AG04449 (cell line): Measurements from ENCODE around the gene IFITM10.

ENCODE experiments used
- CTCF ChIA-PET: fragments of 350-600 bp; formaldehyde crosslinking; extraction: SDS; loops from one replicate; lab custom pipeline; 2021; ENCODE audit warnings: antibody characterized with exemption; lab: Yijun Ruan, JAX
- POLR2A ChIA-PET: fragments of 400-600, 350-600 bp; formaldehyde crosslinking; extraction: SDS; loops from one replicate; lab custom pipeline; 2020; ENCODE audit warnings: antibody characterized with exemption, inconsistent platforms; lab: Yijun Ruan, JAX
- DNase-seq: peaks from one replicate; pipeline ENCODE4 v3.0.0-alpha.2; 2010; ENCODE audit warnings: low read depth, low spot score
- H3K4me3 ChIP-seq: 2 replicates; pipeline ENCODE4 v1.5.1; 2011; ENCODE audit warnings: low read depth, mild to moderate bottlenecking, control low read depth, low read length
- CTCF ChIP-seq: IDR thresholded peaks from one replicate; pipeline ENCODE4 v1.5.1; 2011; ENCODE audit warnings: mild to moderate bottlenecking, moderate library complexity, low read length, control low read depth, inconsistent platforms; ENCODE audit not compliant: insufficient read depth; ENCODE audit errors: missing control alignments

Gene IFITM10

GRCh38 chr11:1742371-1742770 is 8.0 kb downstream of the IFITM10 start:
- POLR2A ChIA-PET, result no interaction called here
- no peak overlapping the region for H3K4me3 ChIP-seq
- CTCF ChIA-PET, result no interaction called here
- no peak for TF ChIP-seq CTCF
- DNase-seq, result no peak

GRCh38 chr11:1741741-1742140 is 8.7 kb downstream of the IFITM10 start:
- TF ChIP-seq CTCF, result no peak
- ChIA-PET CTCF (no interaction called here), POLR2A (no interaction called here)
- no peak for DNase-seq
- H3K4me3 ChIP-seq, result no peak overlapping the region

- no peak for TF ChIP-seq CTCF
- ChIA-PET CTCF (interaction anchor here (1.3 kb wide), 1 partner anchor 92 kb away, joined by 4 read pairs; no protein-coding TSS in a partner anchor), POLR2A (no interaction called here)
- no peak for DNase-seq
- H3K4me3 ChIP-seq, result no peak overlapping the region
Measured at GRCh38 chr11:1740786-1741530, 9.4 kb downstream of the IFITM10 start.

GRCh38 chr11:1739576-1739975 is 10.8 kb downstream of the IFITM10 start:
- POLR2A ChIA-PET, result interaction anchor here (0.6 kb wide), 1 partner anchor 10 kb away, joined by 3 read pairs; no protein-coding TSS in a partner anchor
- DNase-seq, result no peak
- TF ChIP-seq CTCF, result no peak
- H3K4me3 ChIP-seq, result no peak overlapping the region
- CTCF ChIA-PET, result interaction anchor here (1.3 kb wide), 1 partner anchor 94 kb away, joined by 4 read pairs; no protein-coding TSS in a partner anchor

GRCh38 chr11:1738380-1738779 is 12.0 kb downstream of the IFITM10 start:
- ChIA-PET POLR2A (interaction anchor here (0.6 kb wide), 1 partner anchor 175 kb away, joined by 3 read pairs; no protein-coding TSS in a partner anchor), CTCF (no interaction called here)
- H3K4me3 ChIP-seq, result no peak overlapping the region
- DNase-seq, result no peak
- no peak for TF ChIP-seq CTCF

GRCh38 chr11:1737080-1737757 is 13.2 kb downstream of the IFITM10 start:
- no peak for DNase-seq
- CTCF ChIA-PET, result interaction anchor here (0.8 kb wide), 2 partner anchors 44 to 98 kb away, joined by 3 read pairs; partner anchors contain the start of gene SYT8
- POLR2A ChIA-PET, result interaction anchor here (0.6 to 1.2 kb wide), 2 partner anchors 27 to 86 kb away, joined by 3 read pairs; partner anchors contain the start of gene CTSD
- no peak overlapping the region for H3K4me3 ChIP-seq
- TF ChIP-seq CTCF, result no peak
